ENCODE measurements around the gene WWP2. TPM values are rescaled to one million over a fixed set of nuclear protein-coding genes. Genes with fewer than 3 reads are reported as not detected.
"Not testable (repeated sequence)": the region's sequence is repeated elsewhere in the genome, so short reads cannot be mapped to it uniquely, and the experiment has no call there.

WWP2 gene
- total RNA-seq, 1 donor from 2014 or later, result 16.9 TPM

DNA sequence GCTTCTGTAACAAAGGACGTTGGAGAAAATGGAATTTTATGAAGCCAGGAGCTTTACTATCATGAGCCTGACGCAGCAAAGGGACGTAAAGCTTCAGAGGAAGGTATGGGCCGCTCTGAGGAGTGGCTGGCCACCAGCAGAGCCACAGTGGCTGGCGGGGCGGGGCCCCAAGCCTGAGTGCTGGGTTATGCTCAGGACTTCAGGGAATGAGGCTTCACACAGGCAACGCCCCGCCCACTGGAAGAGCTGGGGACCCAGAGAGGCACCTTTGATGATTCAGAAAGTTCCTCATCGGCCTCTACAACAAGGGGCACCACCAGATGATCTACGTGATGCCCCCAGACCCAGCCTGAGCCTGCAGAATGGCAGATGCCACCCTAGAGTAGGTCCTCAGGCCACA, 16.2 kb upstream of the WWP2 start:
- no peak for DNase-seq (ENCODE audit: low read depth in 2 of 2)

DNA sequence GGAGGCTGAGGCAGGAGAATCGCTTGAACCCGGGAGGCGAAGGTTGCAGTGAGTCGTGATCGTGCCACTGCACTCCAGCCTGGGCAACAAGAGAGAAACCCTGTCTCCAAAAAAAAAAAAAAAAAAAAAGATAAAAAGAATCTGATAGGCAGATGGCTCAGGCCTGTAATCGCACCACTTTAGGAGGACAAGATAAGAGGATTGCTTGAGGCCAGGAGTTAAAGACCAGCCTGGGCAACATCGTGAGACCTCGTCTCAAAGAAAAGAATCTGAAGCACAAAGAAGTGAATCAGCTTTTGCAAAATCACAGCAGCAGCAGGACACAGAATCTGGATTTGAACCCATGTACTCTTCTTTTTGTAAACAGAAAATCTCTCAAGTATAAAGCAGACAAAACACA, 15.0 kb upstream of the WWP2 start:
- no peak for DNase-seq (ENCODE audit: low read depth in 2 of 2)

GRCh38 chr16:69748694-69749345, 13.3 kb upstream of the WWP2 start:
- no peak for DNase-seq (ENCODE audit: low read depth in 2 of 2)

DNA sequence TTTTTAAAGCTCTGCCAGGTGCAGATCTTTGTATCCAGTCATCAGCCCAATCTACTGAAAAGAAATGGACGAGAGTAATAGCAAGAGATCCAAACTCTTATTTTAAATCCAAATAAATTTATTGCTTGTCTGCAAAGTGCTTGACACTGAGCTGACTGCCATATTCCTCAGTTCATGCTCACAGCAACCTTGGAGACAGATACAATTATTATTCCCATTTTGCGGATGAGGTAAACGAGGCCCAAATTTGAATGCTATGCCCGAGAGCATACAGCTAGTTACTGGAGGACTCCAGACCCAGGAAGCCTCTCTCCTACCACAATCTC, 8.0 kb upstream of the WWP2 start:
- DNase-seq (ENCODE audit: low read depth in 2 of 2), result no peak

DNA sequence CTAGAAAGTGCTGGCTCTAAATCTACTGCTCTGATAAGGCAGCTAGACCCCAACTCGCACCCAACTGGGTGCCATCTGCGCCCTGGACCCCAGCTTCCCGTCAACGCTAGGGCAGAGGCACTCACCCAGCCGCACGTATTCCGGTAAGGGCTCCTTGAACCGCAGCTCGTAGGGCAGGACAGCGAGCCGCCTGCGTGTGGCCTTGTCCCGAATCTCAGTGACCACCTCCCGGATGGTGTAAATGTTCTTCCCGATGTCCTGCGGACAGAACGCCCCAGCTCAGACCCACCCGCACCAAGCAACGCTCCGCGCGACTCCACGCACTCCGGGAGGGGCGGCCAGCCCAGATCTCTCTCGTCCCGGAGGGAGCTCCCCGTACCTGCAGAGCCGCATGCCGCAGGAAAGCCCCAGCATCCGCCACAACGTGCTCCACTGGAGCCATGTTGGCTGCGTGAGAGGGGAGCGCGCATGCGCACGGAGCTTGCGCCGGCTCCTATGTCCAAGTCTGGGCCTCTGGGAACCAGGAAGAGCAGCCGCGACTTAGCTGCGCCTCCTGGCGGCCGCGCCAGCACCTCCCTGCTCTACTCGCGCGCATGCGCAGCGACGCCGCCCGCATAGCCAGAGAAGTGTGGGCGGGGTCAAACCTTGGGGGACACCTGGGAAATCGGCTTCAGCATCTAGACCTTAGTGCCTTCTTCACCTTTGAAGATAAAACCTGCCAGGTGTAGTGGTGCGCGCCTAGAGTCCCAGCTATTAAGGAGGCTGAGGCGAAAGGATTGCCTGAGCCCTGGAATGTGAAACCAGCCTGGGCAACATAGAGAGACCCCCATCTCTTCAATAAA, 7.4 kb upstream of the WWP2 start, which contains the start of gene NOB1:
Gene NOB1 (minus strand): TSS at position 458 of the 842 bp plus-strand sequence. CDS start 16 bp downstream, at position 442.
- DNase-seq (ENCODE audit: low read depth in 2 of 2), result peak; percentile 96 to 98

- no peak for DNase-seq (ENCODE audit: low read depth in 2 of 2)
Measured at GRCh38 chr16:69756705-69757104, 5.4 kb upstream of the WWP2 start.

DNA sequence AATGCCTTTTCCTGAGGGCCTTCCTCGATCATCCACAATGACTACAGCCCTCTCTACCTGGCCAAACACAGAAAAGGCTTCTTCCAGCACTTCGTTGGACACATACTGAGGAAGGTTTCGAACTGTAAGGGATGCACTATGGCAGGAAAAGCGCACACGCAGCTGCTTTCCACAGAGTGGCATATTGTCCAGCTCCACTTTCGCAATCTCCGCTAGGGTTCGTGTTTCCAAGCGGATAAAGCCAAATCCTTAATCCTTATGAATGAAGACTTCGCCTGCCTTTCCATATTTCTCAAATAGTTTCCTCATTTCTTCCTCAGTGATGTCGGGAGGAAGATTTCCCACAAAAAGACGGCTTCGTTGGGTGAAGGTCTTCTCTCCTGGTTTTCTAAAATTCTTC, 4.8 kb upstream of the WWP2 start:
- not testable (repeated sequence) for DNase-seq (ENCODE audit: low read depth in 2 of 2)

GRCh38 chr16:69762814-69763598, 874 bp downstream of the WWP2 start:
- peak; percentile 10 to 57 for DNase-seq (ENCODE audit: low read depth in 2 of 2)

DNA sequence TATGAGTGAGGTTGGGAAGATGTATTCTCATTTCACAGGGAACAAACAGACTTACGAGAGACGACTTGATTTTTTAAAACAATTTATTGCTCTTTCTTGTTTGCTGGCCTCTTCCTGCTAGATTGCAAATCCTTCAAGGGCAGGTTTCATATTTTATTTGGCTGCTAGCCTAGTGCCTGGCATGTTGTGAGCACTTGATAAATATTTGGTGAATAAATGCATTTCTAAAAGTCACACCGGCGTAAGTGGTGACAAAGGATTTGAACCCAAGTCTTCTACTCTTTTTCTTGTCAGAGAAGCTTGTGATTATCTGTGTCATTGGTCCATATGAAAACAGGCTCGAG, 1.4 kb downstream of the WWP2 start:
- peak in 1 of 2 donors; percentile 7 for DNase-seq (ENCODE audit: low read depth in 2 of 2)

DNA sequence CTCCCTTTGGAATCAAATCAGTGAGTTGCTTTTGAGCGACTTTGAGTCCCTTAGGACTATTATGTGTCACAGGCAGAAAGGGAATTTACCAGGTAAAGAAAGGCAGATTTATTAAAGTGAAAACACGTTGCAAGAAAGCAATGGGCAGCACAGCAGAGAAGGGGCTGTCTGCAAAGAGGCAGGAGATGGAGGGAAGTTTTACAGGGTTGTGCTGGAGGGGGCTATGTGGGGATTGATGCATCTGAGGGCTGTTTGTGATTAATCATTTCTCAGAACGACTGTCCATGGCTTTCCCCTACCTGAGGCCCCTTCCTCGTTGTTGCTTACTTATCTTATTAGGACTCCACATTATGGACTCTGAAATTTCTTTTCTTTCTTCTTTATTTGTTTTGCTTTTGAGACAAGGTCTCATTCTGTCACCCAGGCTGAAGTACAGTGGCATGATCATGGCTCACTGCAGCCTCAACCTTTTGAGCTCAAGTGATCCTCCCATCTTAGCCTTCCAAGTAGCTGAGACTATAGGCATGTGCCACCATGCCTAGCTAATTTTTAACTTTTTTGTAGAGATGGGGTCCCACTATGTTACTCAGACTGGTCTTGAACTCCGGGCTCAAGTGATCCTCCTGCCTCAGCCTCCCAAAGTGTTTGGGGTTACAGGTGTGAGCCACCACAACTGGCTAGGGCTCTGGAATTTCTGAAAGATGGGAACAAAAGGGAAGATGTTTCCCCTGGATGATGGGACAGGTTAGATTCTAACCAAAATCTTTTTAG, 5.5 kb downstream of the WWP2 start:
- no peak for DNase-seq (ENCODE audit: low read depth in 2 of 2)

DNA sequence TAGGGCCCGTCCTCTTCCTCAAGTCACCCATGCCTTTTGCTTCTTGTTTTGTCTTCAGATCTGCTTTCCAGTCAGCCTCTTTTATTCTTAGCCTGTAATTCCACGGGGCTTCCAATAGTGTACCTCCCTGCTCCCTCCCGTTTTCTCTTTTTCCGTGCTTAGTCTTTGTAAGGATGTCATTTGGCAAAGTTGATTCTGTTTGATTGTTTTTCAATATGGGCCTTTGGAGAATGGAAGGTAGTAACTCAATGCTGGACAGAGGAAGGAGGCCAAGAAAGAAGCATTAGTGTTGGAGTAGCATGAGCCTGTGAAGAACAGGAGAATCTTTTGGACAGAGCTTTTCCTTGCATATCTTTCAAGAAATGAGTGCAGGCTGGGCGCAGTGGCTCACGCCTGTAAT, 6.5 kb downstream of the WWP2 start:
- no peak for DNase-seq (ENCODE audit: low read depth in 2 of 2)

- no peak for DNase-seq (ENCODE audit: low read depth in 2 of 2)
Measured at GRCh38 chr16:69769404-69769803, 7.3 kb downstream of the WWP2 start.

GRCh38 chr16:69771651-69771967, 9.5 kb downstream of the WWP2 start:
- no peak for DNase-seq (ENCODE audit: low read depth in 2 of 2)

- DNase-seq (ENCODE audit: low read depth in 2 of 2), result no peak
Measured at GRCh38 chr16:69773260-69773947, 11.3 kb downstream of the WWP2 start.

DNA sequence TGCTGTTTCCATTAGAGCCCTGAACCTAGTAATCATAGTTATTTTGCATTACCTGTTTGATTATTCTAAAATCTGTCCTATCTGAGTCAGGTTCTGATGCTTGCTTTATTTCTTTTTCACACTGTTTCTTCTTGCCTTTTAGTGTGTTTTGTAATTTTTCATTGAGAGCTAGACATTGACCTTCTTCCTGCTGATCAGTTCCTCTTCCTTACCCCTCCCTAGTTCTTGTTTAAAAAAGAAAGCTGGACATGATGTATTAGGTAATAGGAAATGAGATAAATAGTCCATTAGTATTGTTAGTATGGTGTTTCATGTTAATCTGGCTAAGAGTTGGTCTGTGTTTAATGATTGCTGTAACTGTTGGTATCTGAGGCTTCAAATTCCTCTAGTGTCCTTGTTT, 13.4 kb downstream of the WWP2 start:
- DNase-seq (ENCODE audit: low read depth in 2 of 2), result no peak

GRCh38 chr16:69779724-69780123, 17.6 kb downstream of the WWP2 start:
- no peak for DNase-seq (ENCODE audit: low read depth in 2 of 2)

- no peak for DNase-seq (ENCODE audit: low read depth in 2 of 2)
Measured at GRCh38 chr16:69781118-69781517, 19.0 kb downstream of the WWP2 start.

GRCh38 chr16:69784586-69784985, 22.5 kb downstream of the WWP2 start:
- DNase-seq (ENCODE audit: low read depth in 2 of 2), result no peak

DNA sequence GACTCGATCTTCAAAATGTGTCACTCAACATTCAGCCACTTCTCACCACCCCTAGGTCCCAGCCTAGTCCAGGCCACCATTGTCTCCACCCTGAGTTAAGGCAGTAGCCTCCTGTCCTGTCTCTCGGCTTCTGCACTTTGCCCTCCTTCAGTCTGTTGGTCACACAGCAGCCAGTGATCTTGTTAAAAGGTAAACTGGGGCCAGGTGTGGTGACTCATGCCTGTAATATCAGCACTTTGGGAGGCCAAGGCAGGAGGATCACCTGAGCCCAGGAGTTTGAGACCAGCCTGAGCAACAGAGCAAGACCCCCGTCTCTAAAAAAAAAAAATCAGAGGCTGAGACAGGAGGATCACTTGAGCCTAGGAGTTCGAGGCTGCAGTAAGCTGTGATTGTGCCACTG, 25.8 kb downstream of the WWP2 start:
- no peak for DNase-seq (ENCODE audit: low read depth in 2 of 2)

GRCh38 chr16:69791391-69791847, 29.3 kb downstream of the WWP2 start:
- not testable (repeated sequence) for DNase-seq (ENCODE audit: low read depth in 2 of 2)

GRCh38 chr16:69793526-69793925, 31.4 kb downstream of the WWP2 start:
- DNase-seq (ENCODE audit: low read depth in 2 of 2), result no peak

All from dermis microvascular lymphatic vessel endothelial cell (primary cell).